Body of pancreas (tissue), 4 donors: ENCODE measurements around the gene RCOR1. TPM values are rescaled to one million over a fixed set of nuclear protein-coding genes. Genes with fewer than 3 reads are reported as not detected.

ENCODE experiments used
- ATAC-seq: fragments of 150-250 bp; one replicate; pipeline ENCODE4 v1.9.1; 2016
- DNase-seq, 4 donors: peaks; one replicate each; pipeline ENCODE4 v3.0.0-alpha.2; 2019
- H3K27ac ChIP-seq, 4 donors: fragments of 200-600 bp; sonication (generic); 1 replicate in 3 of 4; 2 replicates in 1 of 4; pipeline versions ENCODE4 v1.5.1 to v1.6.1; 2016 to 2019; ENCODE audit warnings: mild to moderate bottlenecking in 1 of 4, mixed read lengths in 1 of 4, moderate library complexity in 1 of 4
- H3K27me3 ChIP-seq, 2 donors: fragments of 200-600 bp; sonication (generic); one replicate each; pipeline ENCODE4 v1.6.0; 2016; ENCODE audit warnings: mild to moderate bottlenecking in 1 of 2
- H3K36me3 ChIP-seq, 2 donors: fragments of 200-600 bp; sonication (generic); replicated peaks in 1 of 2; 2 replicates each; pipeline ENCODE4 v1.5.1; 2016; ENCODE audit warnings: low read depth in 2 of 2; ENCODE audit not compliant: insufficient read depth in 1 of 2
- H3K4me1 ChIP-seq: fragments of 200-600 bp; sonication (generic); one replicate; pipeline ENCODE4 v1.6.0; 2016
- H3K4me3 ChIP-seq, 2 donors: fragments of 200-600 bp; sonication (generic); 1 replicate in 1 of 2; 2 replicates in 1 of 2; pipeline ENCODE4 v1.5.1; 2016 to 2019
- H3K9me3 ChIP-seq, 3 donors: fragments of 200-600 bp; sonication (generic); 1 replicate in 2 of 3; 2 replicates in 1 of 3; pipeline ENCODE4 v1.5.1; 2016
- CTCF ChIP-seq, 7 experiments: fragments of 450-650 bp in 4 of 7; fragments of 200-600 bp in 3 of 7; sonication (generic) in 3 of 7; IDR thresholded peaks; one replicate each; pipeline ENCODE4 v1.5.1; 2016 to 2019; ENCODE audit warnings: antibody characterized with exemption in 7 of 7
- POLR2A ChIP-seq, 3 donors: fragments of 450-650 bp; IDR thresholded peaks; one replicate each; pipeline ENCODE4 v1.6.1; 2016; ENCODE audit warnings: antibody characterized with exemption in 3 of 3, mild to moderate bottlenecking in 2 of 3
- WGBS, 2 donors: methylation state at CpG; one replicate each; pipeline ENCODE4 v1.1.5; 2017; 5-methylcytosine and 5-hydroxymethylcytosine counted together
- intact Hi-C: fragments of 100-400 bp; cut with DNase I; formaldehyde crosslinking; loops from one replicate; pipeline ENCODE4 v1.15.1; 2023
- small RNA-seq: library from RNA; depleted of rRNA; stranded (forward); fragments of <200 nt; gene quantifications from one replicate; pipeline ENCODE3, GENCODE V24; 2016
- total RNA-seq, 2 donors: library from RNA; depleted of rRNA; stranded (reverse); fragments of >200 nt; gene quantifications; one replicate each; pipeline ENCODE4 v1.1.0, GENCODE V29; 2016

The RCOR1 gene
- total RNA-seq, 2 donors from 2014 or later = 6.3 to 6.7 TPM

GRCh38 chr14:102779574-102780315 lies 187.3 kb downstream of the RCOR1 start:
- intact Hi-C loops = no loop called here
- Histone ChIP-seq H3K36me3 (no peaks in the 10 kb centered on the region), H3K27ac (no peak overlapping the region), H3K4me1 (peaks cover 16% of the 10 kb centered on the region), H3K9me3 (no peaks in the 10 kb centered on the region), H3K27me3 (no peaks in the 10 kb centered on the region), H3K4me3 (no peak overlapping the region)
- ATAC-seq = no peak
- 85 to 92% methylated on average over 13 of the region's 13 CpGs for WGBS, 2 donors
- DNase-seq = no peak
- no peak for TF ChIP-seq POLR2A (IDR thresholded peaks at IDR 0.05)
- no peak for TF ChIP-seq CTCF (IDR thresholded peaks at IDR 0.05)

Small RNA genes within 50 kb of the gene (small RNA-seq; reads per million reads assigned to genes)
- gene RF00019 (not detected), gene RN7SL546P (not detected)

Other genes with a start within 250 kb of the RCOR1 start
- gene CINP, start 229.8 kb upstream of the RCOR1 start, total RNA-seq = 10 to 100 TPM; 25.1 to 27.2 TPM
- 10 to 100 TPM in 1 of 2 donors, 1 to 10 TPM in 1; 7.0 to 51.4 TPM for gene TECPR2, start 229.7 kb upstream of the RCOR1 start, total RNA-seq
- gene ANKRD9, start 82.9 kb upstream of the RCOR1 start, total RNA-seq = 10 to 100 TPM; 49.8 to 87.7 TPM
- gene TRAF3, start 184.8 kb downstream of the RCOR1 start, total RNA-seq = 10 to 100 TPM; 10.4 to 22.7 TPM